ENCODE results near the gene GADL1.

The GADL1 gene

GRCh38 chr3:30847592-30847991, 46.9 kb downstream of the GADL1 start:
- no peak for DNase-seq (ENCODE audit: low read depth)
- H3K4me3 ChIP-seq (ENCODE audit: low read depth, low read length) = no peak overlapping the region
- no peak for TF ChIP-seq CTCF (conservative IDR thresholded peaks at IDR 0.05; ENCODE audit: low read depth, low read length)

- no peak for TF ChIP-seq CTCF (conservative IDR thresholded peaks at IDR 0.05; ENCODE audit: low read depth, low read length)
- H3K4me3 ChIP-seq (ENCODE audit: low read depth, low read length) = no peak overlapping the region
- DNase-seq (ENCODE audit: low read depth) = no peak
Observed at GRCh38 chr3:30845606-30846005, 48.9 kb downstream of the GADL1 start.

- TF ChIP-seq CTCF (conservative IDR thresholded peaks at IDR 0.05; ENCODE audit: low read depth, low read length) = no peak
- DNase-seq (ENCODE audit: low read depth) = no peak
- no peak overlapping the region for H3K4me3 ChIP-seq (ENCODE audit: low read depth, low read length)
Observed at GRCh38 chr3:30843877-30844276, 50.6 kb downstream of the GADL1 start.

GRCh38 chr3:30836141-30836540, 58.3 kb downstream of the GADL1 start:
- no peak for DNase-seq (ENCODE audit: low read depth)
- no peak overlapping the region for H3K4me3 ChIP-seq (ENCODE audit: low read depth, low read length)
- TF ChIP-seq CTCF (conservative IDR thresholded peaks at IDR 0.05; ENCODE audit: low read depth, low read length) = no peak

GRCh38 chr3:30835667-30836066, 58.8 kb downstream of the GADL1 start:
- DNase-seq (ENCODE audit: low read depth) = no peak
- H3K4me3 ChIP-seq (ENCODE audit: low read depth, low read length) = no peak overlapping the region
- TF ChIP-seq CTCF (conservative IDR thresholded peaks at IDR 0.05; ENCODE audit: low read depth, low read length) = no peak

- no peak for TF ChIP-seq CTCF (conservative IDR thresholded peaks at IDR 0.05; ENCODE audit: low read depth, low read length)
- no peak overlapping the region for H3K4me3 ChIP-seq (ENCODE audit: low read depth, low read length)
- DNase-seq (ENCODE audit: low read depth) = no peak
Observed at GRCh38 chr3:30832961-30833575, 61.4 kb downstream of the GADL1 start.

GRCh38 chr3:30827080-30827479, 67.4 kb downstream of the GADL1 start:
- H3K4me3 ChIP-seq (ENCODE audit: low read depth, low read length) = no peak overlapping the region
- no peak for DNase-seq (ENCODE audit: low read depth)
- TF ChIP-seq CTCF (conservative IDR thresholded peaks at IDR 0.05; ENCODE audit: low read depth, low read length) = no peak
